Measurements from ENCODE around the gene SPRED3.
A peak's percentile ranks its signal among the peaks of the same experiment; 100 is the strongest.
"Not testable (repeated sequence)": the region's sequence is repeated elsewhere in the genome, so short reads cannot be mapped to it uniquely, and the experiment has no call there.

SPRED3 gene

DNA sequence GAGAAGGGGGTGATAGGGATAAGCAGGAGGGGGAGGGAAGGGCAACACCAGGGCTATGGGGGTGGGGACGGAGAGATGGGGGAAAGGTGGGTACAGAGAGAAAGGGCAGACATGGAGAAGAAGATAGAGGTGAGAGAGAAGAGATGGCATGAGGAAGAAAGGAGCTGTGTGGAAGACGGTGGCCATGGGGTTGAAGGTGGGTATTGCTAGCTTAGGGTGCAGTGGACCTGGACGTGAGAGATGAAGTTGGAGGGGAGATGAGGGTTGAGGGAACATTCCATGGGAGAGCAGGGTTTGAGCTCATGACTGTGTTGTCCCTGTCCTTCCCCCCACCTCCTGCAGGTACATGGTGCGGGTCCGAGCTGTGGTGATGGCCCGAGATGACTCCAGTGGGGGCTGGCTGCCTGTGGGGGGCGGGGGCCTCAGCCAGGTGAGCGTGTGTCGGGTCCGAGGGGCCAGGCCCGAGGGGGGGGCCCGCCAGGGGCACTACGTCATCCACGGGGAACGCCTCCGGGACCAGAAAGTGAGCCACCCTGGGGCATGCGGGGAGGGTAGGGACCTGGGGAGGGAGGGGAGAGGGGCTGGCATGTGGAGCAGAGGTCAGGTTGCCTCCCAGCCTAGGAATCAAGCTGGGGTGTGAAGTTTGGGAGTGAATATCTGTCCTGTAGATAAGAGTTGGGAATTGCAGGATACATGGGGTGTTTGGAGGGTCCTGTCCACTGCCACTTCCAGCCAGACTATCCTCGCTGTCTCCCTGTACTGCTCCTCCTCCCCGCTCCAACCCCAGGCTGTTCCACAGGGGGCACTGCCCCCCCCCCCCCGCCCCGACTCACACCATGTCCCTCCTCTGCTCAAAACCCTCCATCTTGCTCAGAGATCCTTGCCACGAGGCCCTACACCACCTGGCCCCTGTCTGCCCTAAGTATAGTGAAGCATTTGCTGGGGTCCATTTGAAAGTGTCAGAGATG is 1.7 kb downstream of the SPRED3 start:
- no peak for DNase-seq (ENCODE audit: low read depth in 2 of 2)

DNA sequence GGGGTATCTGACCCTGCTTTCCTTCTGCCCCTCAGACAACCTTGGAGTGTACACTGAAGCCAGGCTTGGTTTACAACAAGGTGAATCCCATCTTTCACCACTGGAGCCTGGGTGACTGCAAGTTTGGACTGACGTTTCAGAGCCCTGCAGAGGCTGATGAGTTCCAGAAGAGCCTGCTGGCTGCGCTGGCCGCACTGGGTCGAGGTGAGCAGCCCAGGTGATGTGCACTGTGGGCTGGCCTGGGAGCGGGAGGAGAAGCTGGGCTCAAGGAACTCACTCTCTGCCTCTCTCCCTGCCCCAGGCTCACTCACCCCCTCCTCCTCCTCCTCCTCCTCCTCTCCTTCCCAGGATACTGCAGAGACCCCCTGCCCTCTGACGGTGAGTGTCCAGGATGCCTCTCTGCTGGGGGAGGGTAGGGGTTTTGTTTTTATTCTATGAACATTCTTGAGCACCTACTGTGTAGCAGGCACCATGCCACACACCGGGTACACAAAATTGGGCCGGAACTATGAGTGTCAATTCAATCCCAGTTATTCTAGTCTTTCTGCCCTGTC is 3.5 kb downstream of the SPRED3 start:
- DNase-seq (ENCODE audit: low read depth in 2 of 2), result no peak

DNA sequence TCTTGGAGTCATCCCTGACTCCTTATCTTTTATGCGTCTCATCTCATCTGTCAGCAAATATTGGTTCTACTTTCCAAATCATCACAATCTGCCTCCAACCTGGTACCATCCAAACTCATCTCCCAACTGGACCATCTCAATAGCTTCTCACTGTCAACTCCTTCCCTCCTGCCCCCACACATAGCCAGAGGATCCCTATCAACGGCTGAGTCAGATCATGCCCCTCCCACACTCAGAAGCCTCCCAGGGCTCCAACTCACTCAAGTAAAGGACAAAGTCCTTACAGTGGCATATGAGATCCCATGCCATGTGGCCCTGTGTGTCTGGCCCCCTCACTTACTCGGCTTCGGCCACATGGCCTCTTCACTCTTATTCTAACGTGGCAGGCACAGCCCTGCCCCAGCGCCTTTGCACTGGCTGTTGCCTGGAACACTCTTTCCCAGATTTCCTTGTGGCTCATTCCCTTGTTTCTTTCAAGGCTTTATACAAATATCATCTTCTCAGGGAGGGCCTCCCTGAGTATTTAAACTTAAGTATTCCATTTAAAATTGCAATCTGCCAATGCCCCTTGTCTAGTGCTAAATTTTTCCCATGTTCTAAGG is 4.3 kb downstream of the SPRED3 start:
- no peak for DNase-seq (ENCODE audit: low read depth in 2 of 2)

DNA sequence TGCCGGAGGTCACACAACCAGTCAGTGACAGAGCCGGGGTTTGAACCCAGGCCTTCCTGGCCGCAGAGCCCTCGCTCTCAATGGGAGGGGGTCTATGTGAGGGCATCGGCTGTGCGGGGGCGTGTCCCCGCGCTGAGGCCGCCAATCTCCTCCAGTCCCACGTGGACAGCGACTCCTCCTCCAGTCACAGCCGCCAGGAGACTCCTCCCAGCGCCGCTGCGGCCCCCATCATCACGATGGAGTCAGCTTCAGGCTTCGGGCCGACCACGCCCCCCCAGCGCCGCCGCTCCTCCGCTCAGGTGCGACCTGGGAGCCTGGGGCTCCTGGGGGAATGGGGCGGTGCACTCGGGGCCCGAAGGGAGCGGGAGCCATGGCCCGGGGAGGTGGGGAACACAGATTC is 6.0 kb downstream of the SPRED3 start:
- no peak for DNase-seq (ENCODE audit: low read depth in 2 of 2)

DNA sequence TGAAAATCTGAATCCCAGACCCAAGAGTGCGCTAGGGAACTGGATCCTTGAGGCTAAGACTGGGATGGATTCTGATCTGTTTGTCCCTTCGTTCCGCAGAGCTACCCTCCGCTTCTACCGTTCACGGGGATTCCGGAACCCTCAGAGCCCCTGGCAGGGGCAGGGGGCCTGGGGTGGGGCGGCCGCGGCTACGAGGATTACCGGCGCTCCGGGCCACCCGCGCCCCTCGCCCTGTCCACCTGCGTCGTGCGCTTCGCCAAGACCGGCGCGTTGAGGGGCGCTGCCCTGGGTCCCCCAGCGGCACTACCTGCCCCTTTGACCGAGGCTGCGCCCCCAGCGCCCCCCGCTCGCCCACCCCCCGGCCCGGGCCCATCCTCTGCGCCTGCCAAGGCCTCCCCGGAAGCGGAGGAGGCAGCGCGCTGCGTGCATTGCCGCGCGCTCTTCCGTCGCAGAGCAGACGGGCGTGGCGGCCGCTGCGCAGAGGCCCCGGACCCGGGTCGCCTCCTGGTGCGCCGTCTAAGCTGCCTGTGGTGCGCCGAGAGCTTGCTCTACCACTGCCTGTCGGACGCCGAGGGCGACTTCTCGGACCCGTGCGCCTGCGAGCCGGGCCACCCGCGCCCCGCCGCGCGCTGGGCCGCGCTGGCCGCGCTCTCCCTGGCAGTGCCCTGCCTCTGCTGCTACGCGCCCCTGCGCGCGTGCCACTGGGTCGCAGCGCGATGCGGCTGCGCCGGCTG is 7.1 kb downstream of the SPRED3 start:
- DNase-seq (ENCODE audit: low read depth in 2 of 2), result no peak

DNA sequence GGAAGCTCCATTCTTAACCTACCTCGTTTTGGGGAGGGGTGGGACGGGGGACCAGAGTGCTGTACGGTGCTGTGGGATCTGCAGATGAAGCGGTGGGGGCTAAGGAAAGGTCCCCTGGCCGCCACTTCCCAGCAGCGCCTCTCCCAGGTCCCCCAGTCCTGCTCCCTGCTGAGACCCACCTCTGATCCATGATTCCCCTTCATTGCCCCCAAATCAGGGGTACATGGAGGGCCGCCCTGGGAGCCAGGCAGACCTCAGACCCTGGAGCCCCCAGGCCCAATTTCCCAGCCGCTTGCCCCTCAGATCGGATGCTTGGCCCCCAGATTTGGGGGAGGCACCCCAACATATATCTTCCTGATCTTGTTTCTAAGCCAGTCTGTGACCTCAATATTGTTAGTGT is 10.6 kb downstream of the SPRED3 start:
- DNase-seq (ENCODE audit: low read depth in 2 of 2), result no peak

DNA sequence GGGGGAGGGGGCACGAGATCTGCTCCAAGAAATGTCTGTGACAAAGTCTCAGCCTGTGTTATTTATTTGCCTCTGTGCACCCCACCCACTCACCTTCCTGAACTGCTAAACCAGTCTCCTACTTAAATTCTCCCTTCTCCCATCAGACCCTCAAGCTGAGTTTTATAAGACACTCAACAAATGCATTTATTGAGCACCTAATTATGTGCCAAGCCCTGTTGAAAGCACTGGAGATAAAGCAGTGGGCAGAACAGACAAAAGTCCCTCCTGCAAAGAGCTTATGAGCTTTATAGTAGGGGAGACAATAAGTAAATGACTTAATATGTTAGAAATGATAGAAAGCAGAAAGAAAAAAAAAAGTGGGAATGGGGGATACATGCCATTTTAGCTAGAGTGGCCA is 11.0 kb downstream of the SPRED3 start:
- no peak for DNase-seq (ENCODE audit: low read depth in 2 of 2)

DNA sequence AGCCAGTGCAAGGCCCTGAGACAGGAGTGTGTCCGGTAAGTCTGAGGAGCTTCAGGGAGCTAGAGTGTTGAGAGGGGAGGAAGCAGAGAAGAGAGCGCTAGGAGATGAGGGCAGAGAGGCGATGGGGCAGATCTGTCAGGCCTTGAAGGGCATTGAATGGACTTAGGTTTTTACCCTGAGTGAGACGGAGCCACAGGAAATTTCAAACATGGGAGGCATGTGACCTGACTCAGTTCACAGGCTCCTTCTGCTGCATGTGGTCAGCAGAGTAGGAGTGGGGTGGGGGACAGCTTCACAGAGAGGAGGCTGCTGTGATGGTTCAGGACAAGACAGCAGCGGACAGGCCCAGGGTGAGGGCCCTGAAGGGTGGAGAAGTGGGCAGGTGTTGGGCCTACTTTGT is 11.9 kb downstream of the SPRED3 start:
- DNase-seq (ENCODE audit: low read depth in 2 of 2), result no peak

DNA sequence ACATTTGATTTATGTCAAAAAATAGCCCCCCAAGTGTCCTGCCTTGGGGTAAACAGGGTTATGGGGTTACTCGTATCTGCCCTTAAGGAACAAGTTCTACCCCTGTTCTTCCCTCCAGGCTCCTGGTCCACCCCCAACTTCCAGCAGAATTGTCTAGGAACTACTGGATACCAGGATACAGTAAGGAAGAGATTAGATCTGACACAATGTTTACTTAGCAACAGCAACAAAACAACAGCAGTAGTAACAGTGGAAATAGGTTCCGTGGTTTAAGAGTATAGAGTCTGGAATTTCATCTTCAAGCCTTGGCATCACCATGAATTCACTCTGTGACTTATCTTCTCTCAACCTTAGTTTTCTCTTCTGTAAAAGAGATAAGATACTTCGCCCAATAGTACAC is 12.7 kb downstream of the SPRED3 start:
- DNase-seq (ENCODE audit: low read depth in 2 of 2), result no peak

DNA sequence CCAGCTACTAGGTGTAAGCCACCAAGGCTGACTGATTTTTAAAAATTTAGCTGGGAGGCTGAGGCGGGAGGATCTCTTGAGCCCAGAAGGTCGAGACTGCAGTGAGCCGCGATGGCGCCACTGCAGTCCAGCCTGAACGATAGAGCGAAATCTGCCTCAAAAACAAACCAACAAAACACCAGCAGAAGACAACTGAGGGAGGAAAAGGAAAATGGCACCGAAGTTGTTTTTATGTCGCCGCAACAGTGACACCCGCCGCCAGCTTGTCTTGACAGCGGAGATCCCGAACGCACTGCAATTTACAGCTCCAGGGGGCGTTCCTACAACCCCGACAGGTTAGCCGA is 14.1 kb downstream of the SPRED3 start:
- no peak for DNase-seq (ENCODE audit: low read depth in 2 of 2)

DNA sequence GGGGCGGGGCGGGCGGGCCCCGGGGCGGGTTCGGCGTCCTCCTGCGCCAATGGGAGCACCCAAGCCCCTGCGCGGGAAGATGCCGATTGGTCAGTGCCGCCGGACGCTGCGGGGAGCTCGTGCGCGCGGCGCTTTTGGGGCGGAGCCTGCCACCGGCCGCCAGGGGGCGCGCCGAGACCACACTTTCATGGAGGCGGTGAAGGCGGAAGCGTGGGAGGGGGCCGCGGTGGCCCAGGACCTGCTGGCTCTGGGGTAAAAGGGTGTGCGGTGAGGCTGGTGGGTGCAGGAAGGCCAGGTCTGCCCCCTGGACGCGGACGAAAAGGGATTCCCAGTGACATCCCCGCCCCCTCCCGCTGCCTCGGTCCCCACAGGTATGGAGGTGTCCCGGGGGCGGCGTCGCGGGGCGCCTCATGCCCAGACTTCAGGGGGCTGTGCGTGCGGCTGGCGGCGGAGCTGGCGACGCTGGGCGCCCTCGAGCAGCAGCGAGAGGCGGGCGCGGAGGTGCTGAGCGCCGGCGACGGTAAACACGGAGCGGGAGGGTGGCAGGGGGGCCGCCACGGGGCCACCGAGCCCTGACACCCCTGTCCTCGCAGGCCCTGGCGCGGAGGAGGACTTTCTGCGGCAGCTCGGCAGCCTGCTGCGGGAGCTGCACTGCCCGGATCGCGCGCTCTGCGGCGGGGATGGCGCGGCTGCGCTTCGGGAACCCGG is 14.6 kb downstream of the SPRED3 start, which contains the start of gene FAM98C:
Gene FAM98C (plus strand): TSS at position 127 of the 708 bp plus-strand sequence. CDS start 61 bp downstream, at position 188.
- DNase-seq (ENCODE audit: low read depth in 2 of 2), result peak; percentile 94

DNA sequence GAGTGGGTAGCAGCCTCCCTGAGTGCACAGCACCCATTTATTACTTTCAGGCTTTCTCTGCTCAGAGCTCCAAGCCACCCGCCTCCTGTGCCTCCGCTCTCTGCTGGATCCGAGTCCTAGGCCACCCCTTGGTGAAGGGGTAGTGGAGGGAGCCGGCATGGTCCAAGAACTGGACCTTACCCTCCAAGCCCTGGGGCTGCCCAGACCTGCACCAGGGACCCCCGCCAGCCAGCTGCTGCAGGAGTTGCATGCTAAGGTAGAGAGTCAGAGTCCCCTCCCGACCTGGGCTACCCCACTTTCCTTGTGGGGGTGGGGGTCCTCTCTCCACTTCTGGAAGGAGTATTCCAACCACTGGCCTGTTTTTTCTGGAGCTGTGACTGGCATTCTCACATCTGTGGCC is 16.4 kb downstream of the SPRED3 start:
- no peak for DNase-seq (ENCODE audit: low read depth in 2 of 2)

DNA sequence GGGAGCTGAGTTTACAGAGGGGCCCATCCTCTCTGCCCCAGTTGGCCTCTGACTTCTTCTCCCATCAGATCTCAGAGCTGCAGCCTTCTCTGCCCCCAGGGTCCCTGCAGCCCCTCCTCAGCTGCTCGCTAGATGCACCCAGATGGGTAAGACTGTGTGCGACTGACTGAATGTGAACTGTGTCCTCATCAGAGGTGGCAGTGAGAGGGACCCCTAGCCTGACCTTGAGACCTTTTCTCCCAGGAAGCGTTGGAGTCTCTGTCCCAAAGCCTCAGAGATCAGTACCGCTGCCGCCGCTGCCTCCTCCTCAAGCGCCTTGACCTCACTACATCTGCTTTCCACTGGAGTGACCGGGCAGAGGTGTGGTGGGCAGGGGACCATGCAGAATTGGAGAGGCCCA is 16.8 kb downstream of the SPRED3 start:
- DNase-seq (ENCODE audit: low read depth in 2 of 2), result no peak

DNA sequence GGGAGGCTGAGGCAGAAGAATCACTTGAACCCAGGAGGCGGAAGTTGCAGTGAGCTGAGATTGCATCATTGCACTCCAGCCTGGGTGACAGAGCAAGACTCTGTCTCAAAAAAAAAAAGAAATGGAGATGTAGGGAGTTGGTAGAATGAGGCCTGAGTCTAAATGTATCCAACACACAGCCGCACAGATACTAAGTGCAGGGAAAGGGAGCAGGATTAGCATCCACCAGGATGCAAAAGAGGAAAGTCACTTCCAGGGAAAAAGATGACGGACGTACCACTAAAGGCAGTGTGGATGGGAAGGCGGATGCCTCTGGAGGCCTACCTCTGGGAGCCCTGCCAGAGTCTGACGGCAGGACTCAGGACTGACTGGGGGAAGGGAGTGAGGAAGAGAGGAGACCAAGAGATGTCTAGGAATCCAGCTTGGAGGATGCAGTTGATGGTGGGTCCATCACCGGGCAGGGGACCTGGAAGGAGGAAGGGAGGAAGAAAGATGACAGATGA is 21.2 kb downstream of the SPRED3 start:
- DNase-seq (ENCODE audit: low read depth in 2 of 2), result no peak

DNA sequence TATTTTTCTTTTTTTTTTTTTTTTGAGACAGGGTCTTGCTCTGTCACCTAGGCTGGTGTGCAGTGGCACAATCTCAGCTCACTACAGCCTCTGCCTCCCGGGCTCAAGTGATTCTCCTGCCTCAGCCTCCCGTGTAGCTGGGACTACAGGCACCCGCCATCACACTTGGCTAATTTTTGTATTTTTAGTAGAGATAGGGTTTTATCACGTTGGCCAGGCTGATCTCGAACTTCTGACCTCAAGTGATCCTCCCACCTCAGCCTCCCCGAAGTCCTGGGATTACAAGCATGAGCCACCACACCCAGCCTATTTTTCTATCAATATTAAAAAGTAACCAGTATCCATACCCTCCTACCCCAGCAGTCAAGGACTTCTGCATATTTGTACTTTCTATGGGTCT is 21.9 kb downstream of the SPRED3 start:
- not testable (repeated sequence) for DNase-seq (ENCODE audit: low read depth in 2 of 2)

DNA sequence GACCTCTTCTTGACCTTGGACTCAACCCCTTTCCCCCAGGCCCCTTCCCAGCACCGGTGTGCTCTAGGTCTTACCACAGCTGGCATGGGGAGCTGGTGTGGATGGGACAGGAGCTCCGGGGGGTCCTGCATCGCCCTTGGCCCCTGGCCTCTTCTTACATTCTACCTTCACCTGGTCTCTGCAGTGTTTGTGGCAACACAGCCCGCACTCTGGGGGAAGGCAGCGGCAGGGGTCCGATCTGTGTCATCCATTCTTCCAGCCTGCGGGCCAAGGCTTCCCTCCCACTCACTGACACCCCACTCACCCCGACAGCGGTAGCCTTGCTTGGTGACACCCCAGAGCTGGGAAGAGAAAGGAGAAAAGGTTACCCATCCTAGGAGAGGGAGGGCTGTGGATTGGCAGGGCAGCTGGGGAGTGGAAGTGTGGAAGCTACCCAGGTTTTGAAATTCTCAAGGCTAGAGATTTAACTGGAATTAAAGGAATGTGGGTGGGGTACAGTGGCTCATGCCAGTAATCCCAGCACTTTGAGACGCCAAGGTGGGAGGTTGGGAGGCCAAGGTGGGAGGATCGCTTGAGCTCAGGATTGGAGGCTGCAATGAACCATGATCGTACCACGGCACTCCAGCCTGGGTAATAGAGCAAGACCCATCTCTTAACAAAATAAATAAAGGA is 22.7 kb downstream of the SPRED3 start:
- DNase-seq (ENCODE audit: low read depth in 2 of 2), result no peak

DNA sequence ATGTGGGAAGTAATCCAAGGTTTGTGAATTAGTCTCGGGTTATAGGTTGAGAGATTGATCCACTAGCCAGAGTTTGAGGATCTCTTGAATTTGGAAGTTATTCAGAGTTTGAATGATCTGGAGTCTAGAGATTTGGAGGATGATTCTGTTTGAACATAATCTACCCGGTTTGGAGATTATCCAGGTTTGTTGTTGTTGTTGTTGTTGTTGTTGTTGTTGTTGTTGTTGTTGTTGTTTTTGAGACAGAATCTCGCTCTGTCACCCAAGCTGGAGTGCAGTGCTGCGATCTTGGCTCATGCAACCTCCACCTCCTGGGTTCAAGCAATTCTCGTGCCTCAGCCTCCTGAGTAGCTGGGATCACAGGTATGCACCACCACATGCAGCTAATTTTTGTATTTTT is 23.4 kb downstream of the SPRED3 start:
- DNase-seq (ENCODE audit: low read depth in 2 of 2), result not testable (repeated sequence)

DNA sequence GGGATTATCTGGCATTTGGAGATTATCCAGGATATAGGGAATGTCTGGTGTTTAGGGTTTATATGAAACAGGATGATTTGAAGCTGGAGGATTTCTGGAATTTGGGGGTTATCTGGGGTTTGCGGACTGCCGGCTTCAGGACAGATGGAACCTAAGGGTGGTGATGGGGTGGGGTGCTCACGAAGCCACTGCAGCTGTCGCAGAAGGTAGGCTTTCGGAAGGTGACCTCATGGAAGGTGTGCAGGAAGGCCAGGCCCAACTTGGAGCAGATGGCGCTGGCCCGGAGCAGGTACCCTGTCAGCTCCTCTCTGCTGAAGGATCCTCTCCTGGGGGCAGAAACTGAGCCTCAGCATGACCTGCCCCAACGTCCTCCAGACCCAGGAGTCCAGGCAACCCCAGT is 24.0 kb downstream of the SPRED3 start:
- no peak for DNase-seq (ENCODE audit: low read depth in 2 of 2)

DNA sequence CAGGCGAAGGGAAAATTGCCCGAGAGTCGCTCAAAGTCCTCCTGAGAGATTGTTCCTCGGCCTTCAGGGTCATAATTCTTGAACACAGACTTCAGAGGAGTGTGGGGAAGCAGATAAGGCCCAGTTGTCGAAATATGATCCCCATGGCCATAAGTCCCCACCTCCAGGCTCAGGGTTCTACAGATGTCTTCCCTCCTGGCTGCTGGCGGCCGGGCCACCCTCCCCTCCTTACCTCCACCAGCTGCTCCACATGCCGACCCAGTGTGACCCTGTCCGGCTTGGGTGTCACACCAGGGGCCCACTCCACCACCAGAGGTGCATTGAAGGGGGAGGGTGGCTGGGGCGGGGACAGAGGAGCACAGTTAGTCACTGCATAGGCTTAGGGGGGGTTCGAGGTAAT is 24.5 kb downstream of the SPRED3 start:
- DNase-seq (ENCODE audit: low read depth in 2 of 2), result no peak

DNA sequence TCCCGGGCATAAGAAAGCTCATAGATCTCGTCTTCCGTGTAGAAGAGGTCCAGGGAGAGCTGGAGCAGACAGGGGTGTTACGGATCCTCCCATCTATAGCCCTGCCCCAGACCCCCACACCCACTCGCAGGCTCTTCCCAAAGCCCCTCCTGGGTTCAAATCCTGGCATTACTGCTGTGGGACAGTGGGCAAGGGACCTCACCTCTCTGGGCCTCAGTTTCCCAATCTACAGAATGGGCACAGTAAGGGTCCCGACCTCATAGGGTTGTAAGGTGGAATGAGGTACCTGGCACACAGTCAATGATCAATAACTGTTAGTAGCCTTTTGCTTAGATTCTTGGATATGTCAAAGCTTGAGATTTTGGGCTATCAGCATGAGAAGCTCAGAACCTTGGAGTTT is 24.9 kb downstream of the SPRED3 start:
- DNase-seq (ENCODE audit: low read depth in 2 of 2), result no peak

DNA sequence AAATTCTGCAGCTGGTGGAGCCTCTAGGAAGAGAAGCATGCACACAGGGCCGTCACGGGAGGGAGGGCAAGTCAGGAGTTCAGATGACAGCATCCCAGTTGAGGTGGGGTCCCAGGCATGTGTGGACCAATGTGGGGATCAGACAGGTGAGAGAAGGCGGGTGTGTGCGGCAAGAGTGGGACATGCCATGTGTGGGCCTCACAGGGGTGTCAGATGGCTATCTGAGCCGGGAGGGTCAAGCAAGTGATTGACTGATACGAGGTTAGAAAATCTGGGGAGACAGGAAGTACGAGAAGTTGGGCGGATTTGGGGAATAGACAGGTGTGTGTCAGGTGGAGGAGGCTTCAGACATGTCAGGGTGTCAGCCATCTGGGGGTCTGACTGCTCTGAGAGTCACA is 28.6 kb downstream of the SPRED3 start:
- no peak for DNase-seq (ENCODE audit: low read depth in 2 of 2)
